Activated CD8-positive, alpha-beta memory T cell treated with anti-CD3 and anti-CD28 coated beads for 36 hours (primary cell): ENCODE results near the gene KCNH5. TPM values are rescaled to one million over a fixed set of nuclear protein-coding genes. Genes with fewer than 3 reads are reported as not detected.

ENCODE experiments used
- CTCF ChIA-PET: fragments of 350-600 bp; sonication (Branson Sonifier 250); formaldehyde crosslinking; loops from one replicate; lab custom pipeline; 2021; ENCODE audit warnings: antibody characterized with exemption; lab: Charles Lee
- POLR2A ChIA-PET: fragments of 350-600 bp; sonication (Branson Sonifier 250); formaldehyde crosslinking; loops from one replicate; lab custom pipeline; 2021; ENCODE audit warnings: antibody characterized with exemption; lab: Charles Lee
- total RNA-seq, 2 experiments: library from RNA; stranded (reverse); gene quantifications; one replicate each; pipeline ENCODE4 v1.2.3, GENCODE V29; 2021

The KCNH5 gene, protein sequence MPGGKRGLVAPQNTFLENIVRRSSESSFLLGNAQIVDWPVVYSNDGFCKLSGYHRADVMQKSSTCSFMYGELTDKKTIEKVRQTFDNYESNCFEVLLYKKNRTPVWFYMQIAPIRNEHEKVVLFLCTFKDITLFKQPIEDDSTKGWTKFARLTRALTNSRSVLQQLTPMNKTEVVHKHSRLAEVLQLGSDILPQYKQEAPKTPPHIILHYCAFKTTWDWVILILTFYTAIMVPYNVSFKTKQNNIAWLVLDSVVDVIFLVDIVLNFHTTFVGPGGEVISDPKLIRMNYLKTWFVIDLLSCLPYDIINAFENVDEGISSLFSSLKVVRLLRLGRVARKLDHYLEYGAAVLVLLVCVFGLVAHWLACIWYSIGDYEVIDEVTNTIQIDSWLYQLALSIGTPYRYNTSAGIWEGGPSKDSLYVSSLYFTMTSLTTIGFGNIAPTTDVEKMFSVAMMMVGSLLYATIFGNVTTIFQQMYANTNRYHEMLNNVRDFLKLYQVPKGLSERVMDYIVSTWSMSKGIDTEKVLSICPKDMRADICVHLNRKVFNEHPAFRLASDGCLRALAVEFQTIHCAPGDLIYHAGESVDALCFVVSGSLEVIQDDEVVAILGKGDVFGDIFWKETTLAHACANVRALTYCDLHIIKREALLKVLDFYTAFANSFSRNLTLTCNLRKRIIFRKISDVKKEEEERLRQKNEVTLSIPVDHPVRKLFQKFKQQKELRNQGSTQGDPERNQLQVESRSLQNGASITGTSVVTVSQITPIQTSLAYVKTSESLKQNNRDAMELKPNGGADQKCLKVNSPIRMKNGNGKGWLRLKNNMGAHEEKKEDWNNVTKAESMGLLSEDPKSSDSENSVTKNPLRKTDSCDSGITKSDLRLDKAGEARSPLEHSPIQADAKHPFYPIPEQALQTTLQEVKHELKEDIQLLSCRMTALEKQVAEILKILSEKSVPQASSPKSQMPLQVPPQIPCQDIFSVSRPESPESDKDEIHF
- total RNA-seq: not detected

DNA sequence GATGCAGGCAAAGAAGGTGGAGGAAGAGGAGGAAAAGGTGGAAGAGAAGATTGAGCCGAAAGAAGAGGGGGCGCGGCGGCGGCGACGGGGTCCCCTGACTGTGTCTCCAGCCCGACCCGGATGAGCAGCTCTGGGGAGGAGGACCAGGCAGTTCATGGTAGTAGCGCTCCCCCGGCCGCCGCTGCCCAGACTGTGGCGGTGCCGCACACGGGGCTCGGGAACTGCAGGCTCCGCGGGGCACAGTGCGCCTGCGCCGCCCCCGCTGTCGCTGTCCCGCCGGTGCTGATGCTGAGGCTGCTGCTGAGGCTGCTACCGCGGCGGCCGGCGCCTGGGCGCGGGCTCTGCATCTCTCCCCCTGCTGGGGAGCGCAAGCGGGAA lies at the start of gene KCNH5:
Gene KCNH5, minus strand, starts transcription at position 225 of the 378 bp plus-strand sequence. CDS start 272 bp downstream, outside the sequence.
- POLR2A ChIA-PET: no interaction called here
- CTCF ChIA-PET: no interaction called here

DNA sequence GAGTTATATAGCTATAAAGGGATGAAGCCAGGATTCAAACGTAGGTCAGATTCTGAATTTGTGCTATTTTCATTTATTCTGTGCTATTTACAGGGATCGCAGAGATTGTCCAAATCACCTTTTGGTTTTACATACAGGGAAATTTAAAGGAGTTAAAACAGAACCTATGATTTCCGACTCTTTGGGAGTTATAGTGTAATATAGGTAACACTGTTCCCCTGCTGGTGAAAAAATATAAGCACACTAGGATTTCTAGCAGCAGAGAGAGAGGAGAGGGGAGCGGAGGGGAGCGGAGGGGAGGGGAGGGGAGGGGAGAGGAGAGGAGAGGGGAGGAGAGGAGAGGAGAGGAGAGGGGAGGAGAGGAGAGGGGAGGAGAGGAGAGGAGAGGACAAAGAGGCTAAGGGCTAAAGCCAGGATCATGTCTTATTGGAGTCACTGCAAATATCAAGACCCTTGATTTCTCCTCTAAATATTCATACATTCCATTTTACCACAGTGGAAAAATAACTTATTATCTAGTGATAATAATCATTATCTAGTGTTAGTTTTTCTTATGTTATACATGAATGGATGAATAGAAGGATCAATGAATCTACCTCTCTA lies 46.2 kb upstream of the KCNH5 start:
- CTCF ChIA-PET: no interaction called here
- POLR2A ChIA-PET: no interaction called here

DNA sequence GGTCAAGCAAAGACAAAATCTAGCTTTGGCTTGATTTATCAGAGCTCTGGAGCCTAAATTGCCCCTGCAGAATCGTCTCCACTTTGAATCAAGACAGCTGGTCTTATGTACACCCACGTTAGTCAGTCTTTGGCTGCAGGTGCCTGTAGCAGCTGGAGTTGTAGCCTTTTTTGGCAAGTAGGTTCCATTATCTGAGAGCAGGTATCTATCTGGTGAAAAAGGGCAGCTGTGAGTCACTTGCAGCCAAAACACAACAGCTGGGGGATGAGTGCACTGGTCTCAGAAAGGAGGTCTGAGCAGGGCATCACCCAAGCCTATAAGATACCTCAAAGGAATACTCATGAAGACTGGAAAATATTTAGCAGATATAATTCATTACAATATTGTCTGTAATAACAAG lies 43.6 kb upstream of the KCNH5 start:
- CTCF ChIA-PET: no interaction called here

DNA sequence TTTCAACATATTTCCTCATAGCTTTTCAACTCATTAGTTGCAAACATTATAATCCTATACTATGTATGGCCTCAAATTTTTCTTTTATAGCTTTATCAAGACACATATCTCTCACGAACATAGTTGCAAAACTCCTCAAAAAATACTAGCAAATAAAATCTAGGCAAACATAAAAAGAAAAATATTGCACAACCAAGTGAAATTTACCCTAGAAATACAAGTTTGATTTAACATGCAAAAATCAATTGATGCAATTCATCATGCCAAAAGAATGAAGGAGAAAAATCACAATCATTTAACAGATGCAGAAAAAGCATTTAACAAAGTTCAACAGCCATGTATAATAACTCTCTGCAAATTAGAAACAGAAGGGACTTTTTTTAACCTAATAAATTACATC lies 33.3 kb upstream of the KCNH5 start:
- POLR2A ChIA-PET: no interaction called here
- CTCF ChIA-PET: no interaction called here

More for the DNA sequence above, 43.6 kb upstream of the KCNH5 start:
- POLR2A ChIA-PET: no interaction called here

DNA sequence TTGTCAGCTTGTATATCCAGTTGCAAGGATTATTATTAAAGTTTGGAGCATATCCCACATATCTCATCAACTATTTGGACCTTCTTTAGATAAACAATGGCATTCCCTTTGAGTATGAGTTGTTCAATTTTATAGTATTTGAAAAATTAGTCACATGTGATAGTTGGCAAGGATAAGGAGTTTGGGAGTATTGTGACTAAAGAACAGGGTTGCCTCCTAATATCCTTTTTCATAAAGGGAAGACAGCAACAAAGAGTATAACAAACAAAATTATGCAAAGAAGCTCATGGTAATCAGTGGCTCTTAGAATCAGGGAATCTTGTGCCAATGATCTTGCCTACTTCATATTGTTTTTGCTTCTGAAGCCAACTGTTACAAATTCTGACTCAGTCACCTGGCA lies 31.2 kb upstream of the KCNH5 start:
- CTCF ChIA-PET: no interaction called here

DNA sequence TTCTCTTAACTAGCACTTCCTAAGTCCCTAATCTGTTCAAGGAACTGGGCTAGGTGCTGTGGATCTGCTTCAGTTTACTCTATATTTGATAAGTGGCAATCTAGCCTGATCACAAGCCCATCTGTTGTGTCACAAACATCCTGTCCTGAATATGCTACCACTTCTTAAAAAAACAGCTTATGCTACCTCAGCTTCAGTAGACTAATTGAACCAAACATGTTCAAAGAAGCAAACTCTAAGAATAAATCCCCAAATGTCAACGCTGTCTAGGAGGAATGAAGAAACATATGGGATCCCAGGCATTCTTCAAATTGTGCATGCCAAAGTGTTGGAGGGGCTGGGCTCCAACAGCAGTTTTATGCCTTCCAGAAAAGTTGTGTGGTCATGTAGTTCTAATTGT lies 10.4 kb upstream of the KCNH5 start:
- ChIA-PET CTCF (no interaction called here), POLR2A (no interaction called here)

More for the DNA sequence above, 31.2 kb upstream of the KCNH5 start:
- POLR2A ChIA-PET: no interaction called here

DNA sequence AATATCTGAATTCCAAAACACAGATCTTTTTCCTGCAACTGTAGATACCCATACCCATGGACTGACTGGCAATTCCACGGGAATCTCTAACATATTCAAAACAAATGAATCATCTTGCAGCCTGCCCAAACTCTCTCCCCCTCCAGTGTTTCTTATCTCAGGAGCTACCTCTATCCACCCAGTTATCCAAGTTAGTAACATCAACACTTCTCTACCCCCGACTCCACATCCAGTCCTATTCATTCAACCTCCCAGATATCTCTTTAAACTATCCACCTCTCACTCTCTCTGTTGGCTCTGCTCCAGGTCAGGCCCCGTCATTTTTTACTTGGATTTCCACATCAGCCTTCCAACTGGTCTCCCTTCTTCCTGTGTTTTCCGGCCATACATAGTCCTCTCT lies 6.7 kb upstream of the KCNH5 start:
- ChIA-PET POLR2A (no interaction called here), CTCF (no interaction called here)

DNA sequence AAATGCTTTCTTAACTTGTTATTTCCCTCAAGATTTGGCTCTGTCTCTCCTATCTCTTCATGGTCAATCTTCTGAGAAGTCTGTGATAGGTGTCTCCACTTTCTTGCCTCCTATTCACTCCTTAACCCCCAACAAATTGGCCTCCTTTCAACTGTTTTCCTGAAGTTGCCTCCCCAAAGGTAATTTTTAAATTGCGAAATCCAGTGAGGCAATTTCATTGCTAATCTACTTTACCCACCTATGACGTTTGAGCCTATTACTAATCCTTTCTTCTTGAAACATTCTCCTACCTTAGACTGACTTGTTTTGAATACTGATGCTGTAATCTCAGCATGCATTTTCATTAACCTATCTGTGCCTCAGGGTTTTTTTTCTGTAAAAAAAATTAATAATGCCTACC lies 6.0 kb upstream of the KCNH5 start:
- ChIA-PET CTCF (no interaction called here), POLR2A (no interaction called here)

DNA sequence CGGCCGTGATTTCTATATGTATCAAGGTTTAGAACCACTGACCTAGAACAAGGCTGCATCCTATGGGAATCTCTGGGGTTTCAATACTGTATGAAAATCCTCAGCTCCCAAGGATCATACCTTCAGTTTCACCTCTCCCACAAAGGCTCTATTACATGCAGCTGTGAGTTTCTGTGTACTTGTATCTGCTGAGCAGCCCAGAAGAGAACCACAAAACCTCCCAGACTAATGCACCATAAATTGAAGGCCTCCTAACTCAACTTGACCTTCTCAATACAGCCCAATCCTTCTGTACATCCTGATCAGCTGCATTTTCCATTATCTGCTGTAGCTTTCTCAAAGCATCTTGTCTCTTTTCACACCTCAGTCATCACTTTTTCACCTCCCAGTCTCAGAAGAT lies 5.4 kb upstream of the KCNH5 start:
- POLR2A ChIA-PET: no interaction called here

DNA sequence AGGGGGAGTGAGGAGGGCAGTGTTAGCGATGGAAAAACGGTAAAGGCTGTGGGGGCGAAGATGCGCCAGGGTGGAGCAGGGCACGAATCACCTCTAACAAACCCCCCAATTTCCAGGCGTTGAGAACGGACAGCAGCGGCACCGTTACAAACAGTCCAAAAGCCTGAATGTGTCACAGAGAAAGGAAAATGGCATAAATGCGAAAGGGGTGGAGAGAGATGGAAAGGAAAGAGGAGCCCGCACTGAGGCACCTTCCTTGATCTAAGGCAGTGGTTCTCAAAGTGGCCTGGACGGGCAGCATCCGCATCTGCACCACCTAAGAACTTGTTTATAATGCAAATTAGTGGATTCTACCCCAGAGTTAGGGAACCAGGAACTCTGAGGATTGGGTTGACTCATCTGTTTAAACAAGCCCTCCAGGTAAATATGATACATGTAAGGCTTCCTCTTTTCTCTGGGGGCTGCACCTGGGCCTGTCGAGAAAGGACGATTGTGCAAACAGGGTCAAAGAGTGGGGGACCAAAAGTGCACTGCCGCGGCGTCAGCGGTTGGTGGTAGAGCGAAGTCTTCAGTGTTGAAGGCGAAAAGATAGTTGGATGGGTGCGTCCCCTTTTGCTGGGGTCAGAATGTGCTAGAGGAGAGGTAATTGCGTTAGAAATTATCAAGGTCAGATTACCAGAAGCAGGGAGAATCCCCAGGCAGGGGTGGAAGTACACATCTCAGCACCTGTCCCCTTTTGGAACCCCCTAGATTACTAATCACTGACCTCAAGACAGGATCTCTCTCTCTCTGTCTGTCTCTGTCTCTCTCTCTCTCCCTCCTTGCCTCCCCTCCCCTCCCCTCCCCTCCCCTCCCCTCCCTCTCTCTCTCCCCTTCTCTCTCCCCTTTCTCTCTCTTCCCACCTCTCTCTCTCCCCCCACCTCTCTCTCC lies 1.3 kb upstream of the KCNH5 start:
- ChIA-PET POLR2A (no interaction called here), CTCF (no interaction called here)

More for the DNA sequence above, 5.4 kb upstream of the KCNH5 start:
- CTCF ChIA-PET: no interaction called here

DNA sequence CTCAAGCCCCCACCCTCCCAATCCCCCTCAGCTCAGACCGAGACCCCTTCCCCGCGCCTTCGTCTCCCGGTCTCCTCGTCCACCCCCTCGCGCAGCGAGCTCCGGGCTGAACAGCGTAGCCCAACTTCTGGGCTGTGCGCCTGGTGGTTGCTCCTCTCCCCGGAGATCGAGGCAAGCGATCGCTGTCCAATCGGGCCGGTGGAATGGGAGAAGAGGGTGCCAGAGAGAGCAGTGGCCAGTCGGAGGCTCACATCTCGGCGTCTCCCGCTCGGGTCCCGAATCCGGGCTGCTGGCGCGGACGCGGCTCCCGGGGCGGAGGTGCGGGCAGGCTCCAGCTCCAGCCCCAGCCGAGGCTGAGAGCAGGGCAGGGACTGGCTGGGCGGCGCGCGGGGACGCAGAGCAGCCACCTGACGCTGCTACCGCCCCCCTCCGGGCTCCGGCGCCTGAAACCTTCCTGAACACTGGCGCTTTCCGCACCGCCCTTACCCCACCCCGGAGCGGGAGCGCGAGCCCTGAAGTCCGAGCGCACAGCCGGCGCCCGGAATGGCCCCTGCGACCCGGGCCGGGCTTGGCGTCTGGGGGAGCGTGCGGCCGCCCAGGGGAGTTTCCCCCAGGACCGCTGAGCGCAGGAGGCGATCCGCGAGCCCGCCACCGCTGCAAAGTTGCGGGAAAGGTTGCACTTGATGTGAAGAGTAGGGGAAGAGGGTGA lies 508 bp upstream of the KCNH5 start:
- ChIA-PET POLR2A (no interaction called here), CTCF (no interaction called here)

DNA sequence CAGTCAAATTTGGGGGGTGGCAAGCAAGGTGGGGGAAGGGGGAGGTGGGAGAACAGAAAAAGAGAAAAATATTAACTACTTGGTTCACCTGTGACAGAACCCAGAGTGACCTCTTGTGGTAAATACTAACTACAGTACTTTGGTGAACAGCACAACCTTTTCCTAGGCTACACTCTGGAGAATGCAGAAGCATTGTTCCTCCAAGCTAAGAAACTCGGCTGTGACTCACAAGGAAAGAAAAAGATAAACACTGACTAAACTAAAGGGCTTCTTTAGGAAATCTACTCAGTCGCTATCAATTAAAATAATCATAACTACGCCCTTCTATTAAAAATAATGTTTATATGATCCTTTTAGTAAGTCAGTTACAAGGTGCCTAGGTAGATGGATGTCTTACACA lies 5.4 kb downstream of the KCNH5 start:
- ChIA-PET POLR2A (no interaction called here), CTCF (no interaction called here)

DNA sequence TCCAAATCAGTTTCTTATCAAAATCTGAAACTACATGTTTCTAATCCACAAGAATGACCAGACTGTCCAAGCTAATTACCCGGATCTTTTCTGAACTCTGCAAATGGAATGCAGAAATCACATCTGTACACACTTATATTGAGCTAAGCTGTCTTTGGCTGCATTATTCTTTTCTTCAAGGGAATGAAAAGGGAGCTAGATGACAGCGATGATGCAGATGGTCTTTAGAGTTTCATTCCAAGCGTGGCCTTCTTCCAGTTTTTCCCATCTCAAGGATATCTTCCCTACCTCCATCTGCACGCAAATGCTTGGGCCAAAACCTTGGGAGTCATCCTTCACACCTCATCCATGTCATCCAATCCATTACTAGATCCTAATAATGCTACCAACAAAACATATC lies 12.6 kb downstream of the KCNH5 start:
- ChIA-PET POLR2A (no interaction called here), CTCF (no interaction called here)

DNA sequence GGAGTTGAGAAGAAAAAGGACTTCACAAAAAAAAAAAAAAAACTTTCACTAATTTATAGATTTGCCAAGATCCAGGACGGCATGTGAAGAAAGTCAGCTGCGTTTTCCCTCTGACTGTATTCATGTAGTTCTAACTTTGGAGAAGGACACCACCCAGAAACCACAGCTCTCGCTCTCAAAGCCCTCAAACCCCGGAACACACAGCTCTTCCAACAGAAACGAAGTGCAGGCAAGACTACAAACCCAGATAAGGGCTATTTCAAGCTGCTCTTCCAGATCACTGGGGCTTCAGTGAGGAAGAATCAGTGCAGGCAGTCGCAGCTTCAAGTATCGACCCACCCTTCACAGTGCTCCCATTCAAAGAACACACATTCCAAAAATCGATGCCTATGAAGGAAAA lies 13.2 kb downstream of the KCNH5 start:
- CTCF ChIA-PET: no interaction called here

DNA sequence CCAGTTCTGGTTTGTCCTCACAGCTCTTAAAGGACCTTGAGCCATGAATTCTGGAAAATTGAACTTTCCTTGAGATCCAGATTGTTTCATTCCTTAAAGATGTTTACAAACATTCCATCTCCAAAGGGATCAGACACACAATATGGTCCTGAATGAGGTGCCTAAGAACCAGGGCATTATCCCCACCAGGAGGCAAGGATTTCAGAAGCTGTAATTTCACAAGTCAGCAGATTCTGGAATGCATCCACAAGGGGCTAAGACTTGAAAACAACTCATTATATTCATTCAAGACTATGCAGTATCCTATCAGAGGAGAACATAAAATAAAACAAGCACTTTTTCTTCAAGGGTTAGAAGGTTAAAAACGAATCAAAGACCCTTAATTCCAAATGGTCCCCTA lies 15.1 kb downstream of the KCNH5 start:
- CTCF ChIA-PET: no interaction called here
- POLR2A ChIA-PET: no interaction called here

More for the DNA sequence above, 13.2 kb downstream of the KCNH5 start:
- POLR2A ChIA-PET: no interaction called here

DNA sequence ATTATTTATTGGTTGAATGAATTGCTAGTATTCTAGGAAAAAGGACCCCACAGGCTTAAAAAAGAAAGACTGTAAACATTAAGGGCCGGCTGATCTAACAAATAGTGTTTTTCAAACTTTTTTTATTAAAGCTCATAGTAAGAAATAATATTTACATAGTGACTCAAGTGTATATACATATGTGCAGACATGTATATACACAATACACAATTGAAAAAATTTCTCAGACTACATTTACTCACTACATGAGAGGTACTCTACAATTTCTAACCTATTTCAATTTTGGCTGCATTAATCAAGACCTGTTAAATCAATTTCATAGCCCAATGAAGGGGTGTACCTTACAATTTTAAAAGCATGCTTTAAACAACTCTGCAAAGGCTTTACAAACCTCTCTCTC lies 17.5 kb downstream of the KCNH5 start:
- CTCF ChIA-PET: no interaction called here

DNA sequence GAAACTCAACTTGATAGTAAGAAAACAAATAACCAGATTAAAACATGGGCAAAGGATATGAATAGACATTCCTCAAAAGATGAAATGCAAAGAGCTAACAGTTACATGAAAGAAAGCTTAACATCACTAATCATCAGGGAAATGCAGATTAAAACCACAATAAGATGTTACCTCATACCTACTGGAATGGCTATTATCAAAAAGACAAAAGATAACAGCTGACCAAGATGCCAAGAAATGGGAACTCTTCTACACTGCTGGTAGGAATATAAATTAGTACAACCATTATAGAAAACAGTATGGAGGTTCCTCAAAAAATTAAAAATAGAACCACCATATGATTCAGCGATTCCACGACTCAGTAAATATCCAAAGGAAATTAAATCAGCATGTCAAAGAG lies 18.8 kb downstream of the KCNH5 start:
- POLR2A ChIA-PET: no interaction called here
- CTCF ChIA-PET: no interaction called here

More for the DNA sequence above, 17.5 kb downstream of the KCNH5 start:
- POLR2A ChIA-PET: no interaction called here

DNA sequence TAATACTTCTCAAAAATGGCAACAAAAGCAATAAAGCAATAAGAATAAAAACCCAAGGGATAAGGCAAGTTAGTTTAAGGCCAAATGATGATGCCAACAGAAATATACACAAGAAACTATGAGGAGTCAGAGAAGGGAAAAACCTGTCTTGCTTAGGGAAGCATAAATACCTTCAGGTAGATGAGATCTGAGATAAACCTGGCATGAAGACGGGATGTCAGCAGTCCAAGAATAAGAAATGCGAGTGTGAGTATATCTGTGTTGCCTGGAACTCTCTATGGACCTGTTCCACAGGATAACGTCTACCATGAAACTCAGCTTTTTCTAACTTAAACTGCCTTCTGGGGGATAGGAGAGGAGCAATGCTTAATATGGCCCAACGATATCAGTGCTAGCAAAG lies 30.6 kb downstream of the KCNH5 start:
- CTCF ChIA-PET: no interaction called here

DNA sequence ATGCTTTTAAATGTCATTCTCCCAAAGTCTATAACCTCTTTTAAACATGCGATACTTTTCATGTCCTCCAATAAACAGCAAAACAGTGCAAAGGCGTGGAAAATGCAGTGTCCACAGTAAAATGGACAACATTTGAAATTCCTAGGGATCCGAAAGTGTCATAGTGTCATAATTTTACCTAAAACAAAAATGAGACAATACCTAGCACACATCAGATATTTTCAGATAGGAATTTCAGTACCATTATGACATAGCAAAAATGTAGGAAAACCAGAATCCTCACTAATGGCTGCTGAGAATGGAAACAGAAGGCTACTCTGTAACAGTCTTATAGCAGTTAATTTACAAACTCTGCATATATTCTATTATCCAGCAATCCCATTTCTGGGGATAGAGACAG lies 33.1 kb downstream of the KCNH5 start:
- ChIA-PET CTCF (no interaction called here), POLR2A (no interaction called here)

More for the DNA sequence above, 30.6 kb downstream of the KCNH5 start:
- POLR2A ChIA-PET: no interaction called here
